NB4 (cell line): ENCODE measurements around the gene TGFB1.

Experiments used
- MYC ChIP-seq: IDR thresholded peaks from 2 replicates; pipeline ENCODE4 v1.6.1; 2011; ENCODE audit warnings: low read depth, low read length
- POLR2A ChIP-seq: IDR thresholded peaks from 2 replicates; pipeline ENCODE4 v1.6.1; 2011; ENCODE audit warnings: mild to moderate bottlenecking; ENCODE audit not compliant: insufficient read length; ENCODE audit errors: extremely low read depth
- TF ChIP-seq, protein P1 (sequence below): IDR thresholded peaks from one replicate; pipeline ENCODE4 v1.5.1; 2012; ENCODE audit warnings: low read depth, low read length
- TF ChIP-seq, protein P2 (sequence below): IDR thresholded peaks from 2 replicates; pipeline ENCODE4 v1.6.1; 2011; ENCODE audit warnings: low read depth, low read length

DNA sequence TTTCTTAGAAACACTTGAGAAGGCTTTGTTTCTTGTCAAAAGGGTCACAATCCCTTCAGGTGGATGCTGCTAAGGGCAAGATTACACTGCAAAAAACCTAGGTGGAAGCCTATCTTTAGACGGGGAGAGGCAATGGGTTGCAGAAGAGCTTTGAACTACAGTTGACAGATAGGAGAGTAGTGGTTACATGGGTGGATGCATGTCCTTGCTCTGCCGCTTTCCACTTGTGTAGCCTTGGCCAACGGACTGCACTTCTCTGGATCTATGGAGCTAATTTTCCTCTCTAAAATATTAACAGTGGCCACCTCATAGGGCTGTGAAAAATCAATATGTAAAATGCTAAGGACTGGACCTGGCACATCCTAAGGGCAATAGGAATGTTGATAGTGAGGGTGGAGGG, 44.9 kb upstream of the TGFB1 start:
- no peak for TF ChIP-seq POLR2A
- TF ChIP-seq, protein P1, sequence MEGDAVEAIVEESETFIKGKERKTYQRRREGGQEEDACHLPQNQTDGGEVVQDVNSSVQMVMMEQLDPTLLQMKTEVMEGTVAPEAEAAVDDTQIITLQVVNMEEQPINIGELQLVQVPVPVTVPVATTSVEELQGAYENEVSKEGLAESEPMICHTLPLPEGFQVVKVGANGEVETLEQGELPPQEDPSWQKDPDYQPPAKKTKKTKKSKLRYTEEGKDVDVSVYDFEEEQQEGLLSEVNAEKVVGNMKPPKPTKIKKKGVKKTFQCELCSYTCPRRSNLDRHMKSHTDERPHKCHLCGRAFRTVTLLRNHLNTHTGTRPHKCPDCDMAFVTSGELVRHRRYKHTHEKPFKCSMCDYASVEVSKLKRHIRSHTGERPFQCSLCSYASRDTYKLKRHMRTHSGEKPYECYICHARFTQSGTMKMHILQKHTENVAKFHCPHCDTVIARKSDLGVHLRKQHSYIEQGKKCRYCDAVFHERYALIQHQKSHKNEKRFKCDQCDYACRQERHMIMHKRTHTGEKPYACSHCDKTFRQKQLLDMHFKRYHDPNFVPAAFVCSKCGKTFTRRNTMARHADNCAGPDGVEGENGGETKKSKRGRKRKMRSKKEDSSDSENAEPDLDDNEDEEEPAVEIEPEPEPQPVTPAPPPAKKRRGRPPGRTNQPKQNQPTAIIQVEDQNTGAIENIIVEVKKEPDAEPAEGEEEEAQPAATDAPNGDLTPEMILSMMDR, result no peak
- TF ChIP-seq MYC, result no peak
- TF ChIP-seq, protein P2, sequence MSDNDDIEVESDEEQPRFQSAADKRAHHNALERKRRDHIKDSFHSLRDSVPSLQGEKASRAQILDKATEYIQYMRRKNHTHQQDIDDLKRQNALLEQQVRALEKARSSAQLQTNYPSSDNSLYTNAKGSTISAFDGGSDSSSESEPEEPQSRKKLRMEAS, result no peak
